ENCODE results near the gene TAGLN3. TPM values are rescaled to one million over a fixed set of nuclear protein-coding genes. Genes with fewer than 3 reads are reported as not detected.

TAGLN3 gene
- total and polyA plus RNA-seq, 2 donors (not counting 3 experiments of a cell fraction or from before 2014, with no cell fraction given), result not detected

- Histone ChIP-seq H3K4me2 (ENCODE audit: insufficient read depth, low read length) (no peak overlapping the region), H3K79me2 (ENCODE audit: control insufficient read depth, insufficient read depth, low read length) (no peaks in the 10 kb centered on the region), H3K4me1 (ENCODE audit: control insufficient read depth, extremely low read depth, insufficient read depth, low read length) (peaks cover 8% of the 10 kb centered on the region), H3K9ac (replicated peaks; ENCODE audit: extremely low read depth, insufficient read depth, low read length) (no peak overlapping the region), H3K9me1 (replicated peaks; ENCODE audit: control insufficient read depth, extremely low read depth, insufficient read depth, low read length) (no peaks in the 10 kb centered on the region), H3K36me3 (ENCODE audit: control insufficient read depth in 2 of 2, extremely low read depth in 1 of 2, insufficient read depth in 2 of 2, low read length in 2 of 2) (no peaks in the 10 kb centered on the region), H3K27me3 (ENCODE audit: control insufficient read depth in 2 of 2, insufficient read depth in 2 of 2, low read length in 2 of 2) (no peaks in the 10 kb centered on the region), H4K20me1 (replicated peaks; ENCODE audit: control insufficient read depth, extremely low read depth, insufficient read depth, low read length) (no peaks in the 10 kb centered on the region), H3K27ac (ENCODE audit: insufficient read depth, low read depth, low read length) (no peak overlapping the region), H3K4me3 (replicated peaks in 1 of 3; ENCODE audit: insufficient read depth in 1 of 3, low read depth in 1 of 3, low read length in 3 of 3) (no peak overlapping the region), H3K9me3 (replicated peaks; ENCODE audit: control insufficient read depth, insufficient read depth, low read length) (no peaks in the 10 kb centered on the region), H2AFZ (ENCODE audit: low read depth, low read length) (no peak overlapping the region)
- DNase-seq (ENCODE audit: low read depth, low spot score) (no peak), FAIRE-seq (no peak)
- ChIA-PET POLR2A (no interaction called here), CTCF (interaction anchor here (1.3 to 7.2 kb wide), 3 partner anchors 11 to 287 kb away, joined by 3 to 61 read pairs (median 51); no protein-coding TSS in a partner anchor)
- intact Hi-C loops (cut with micrococcal nuclease) (no loop called here), dilution Hi-C loops (cut with MboI; ENCODE audit: extremely low pct_ligation_motif_present, low sequenced_read_pairs) (no loop called here)
- no TSS peak for BruUV-seq (replicated peaks)
- TF ChIP-seq EZH2 (IDR thresholded peaks at IDR 0.05; ENCODE audit: borderline replicate concordance, low read depth, low read length, severe bottlenecking), result no peak
- TF ChIP-seq FOS (IDR thresholded peaks at IDR 0.05; ENCODE audit: borderline replicate concordance, insufficient read depth, low read length), result no peak
- TF ChIP-seq POLR2A (IDR thresholded peaks at IDR 0.05; ENCODE audit: low read depth, low read length), result no peak
- no peak for TF ChIP-seq JUN (IDR thresholded peaks at IDR 0.05; ENCODE audit: borderline replicate concordance, insufficient read depth, insufficient read length, low read depth)
- TF ChIP-seq, protein P1, sequence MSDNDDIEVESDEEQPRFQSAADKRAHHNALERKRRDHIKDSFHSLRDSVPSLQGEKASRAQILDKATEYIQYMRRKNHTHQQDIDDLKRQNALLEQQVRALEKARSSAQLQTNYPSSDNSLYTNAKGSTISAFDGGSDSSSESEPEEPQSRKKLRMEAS (IDR thresholded peaks at IDR 0.05; ENCODE audit: insufficient read depth, insufficient read length), result no peak
- no peak for TF ChIP-seq MYC (IDR thresholded peaks at IDR 0.05; ENCODE audit: low read depth, low read length)
- TF ChIP-seq, protein P2, sequence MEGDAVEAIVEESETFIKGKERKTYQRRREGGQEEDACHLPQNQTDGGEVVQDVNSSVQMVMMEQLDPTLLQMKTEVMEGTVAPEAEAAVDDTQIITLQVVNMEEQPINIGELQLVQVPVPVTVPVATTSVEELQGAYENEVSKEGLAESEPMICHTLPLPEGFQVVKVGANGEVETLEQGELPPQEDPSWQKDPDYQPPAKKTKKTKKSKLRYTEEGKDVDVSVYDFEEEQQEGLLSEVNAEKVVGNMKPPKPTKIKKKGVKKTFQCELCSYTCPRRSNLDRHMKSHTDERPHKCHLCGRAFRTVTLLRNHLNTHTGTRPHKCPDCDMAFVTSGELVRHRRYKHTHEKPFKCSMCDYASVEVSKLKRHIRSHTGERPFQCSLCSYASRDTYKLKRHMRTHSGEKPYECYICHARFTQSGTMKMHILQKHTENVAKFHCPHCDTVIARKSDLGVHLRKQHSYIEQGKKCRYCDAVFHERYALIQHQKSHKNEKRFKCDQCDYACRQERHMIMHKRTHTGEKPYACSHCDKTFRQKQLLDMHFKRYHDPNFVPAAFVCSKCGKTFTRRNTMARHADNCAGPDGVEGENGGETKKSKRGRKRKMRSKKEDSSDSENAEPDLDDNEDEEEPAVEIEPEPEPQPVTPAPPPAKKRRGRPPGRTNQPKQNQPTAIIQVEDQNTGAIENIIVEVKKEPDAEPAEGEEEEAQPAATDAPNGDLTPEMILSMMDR (IDR thresholded peaks at IDR 0.05; ENCODE audit: extremely low read depth in 1 of 2, insufficient read depth in 1 of 2, low read depth in 1 of 2, low read length in 2 of 2), result no peak
- TF ChIP-seq GATA2 (IDR thresholded peaks at IDR 0.05; ENCODE audit: insufficient read depth, insufficient read length, low read depth, low read length), result no peak
- no peak for TF ChIP-seq POLR2AphosphoS5 (IDR thresholded peaks at IDR 0.05; ENCODE audit: insufficient read depth, low read depth, low read length)
These were observed 4.8 kb downstream of the TAGLN3 start for GRCh38 chr3:112003321-112004080.

All from endothelial cell of umbilical vein (primary cell).